GM12892 (cell line): ENCODE results near the gene NAA35.

Experiments
- POLR2A ChIP-seq: IDR thresholded peaks from 2 replicates; pipeline ENCODE4 v1.6.1; 2011; ENCODE audit warnings: low read depth, low read length, control low read depth
- POLR2AphosphoS5 ChIP-seq: IDR thresholded peaks from 2 replicates; pipeline ENCODE4 v1.6.1; 2011; ENCODE audit warnings: low read depth, low read length, control low read depth

DNA sequence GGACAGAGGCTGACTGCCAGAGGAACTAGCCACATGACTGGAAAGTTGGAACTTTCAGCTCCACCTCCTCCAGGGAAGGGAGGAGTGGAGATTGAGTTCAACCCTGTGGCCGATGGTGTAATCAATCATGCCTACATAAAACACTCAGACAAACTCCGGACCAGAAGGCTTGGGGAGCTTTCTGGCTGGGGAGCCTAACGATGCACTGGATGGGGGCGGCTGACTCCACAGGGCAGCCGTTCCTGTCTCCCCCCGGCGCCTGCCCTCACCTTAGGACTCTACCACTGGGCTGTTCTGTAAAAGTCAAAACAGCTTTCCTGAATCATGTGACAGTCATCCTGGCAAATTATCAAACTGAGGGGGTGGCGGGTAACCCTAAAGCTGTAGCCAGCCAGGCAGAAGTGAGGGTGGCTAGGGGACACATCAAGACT is 100.4 kb downstream of the NAA35 start:
- TF ChIP-seq POLR2A (no peak), POLR2AphosphoS5 (no peak)
